Measurements from ENCODE around the gene ALDH4A1. TPM values are rescaled to one million over a fixed set of nuclear protein-coding genes. Genes with fewer than 3 reads are reported as not detected.

The ALDH4A1 gene
- total RNA-seq, 1 experiment from 2014 or later: 26.1 TPM

GRCh38 chr1:18876210-18876609 is 26.1 kb downstream of the ALDH4A1 start:
- Histone ChIP-seq H2BK5ac (ENCODE audit: insufficient read length, low read length) (no peak overlapping the region), H4K8ac (replicated peaks; ENCODE audit: insufficient read length, low read depth, low read length) (no peak overlapping the region), H2AFZ (ENCODE audit: low read length) (no peak overlapping the region), H3K4ac (ENCODE audit: low read depth, low read length) (no peak overlapping the region), H3K23ac (ENCODE audit: insufficient read length, low read depth, low read length) (no peak overlapping the region), H4K91ac (ENCODE audit: insufficient read length, low read depth, low read length) (no peak overlapping the region), H2BK20ac (ENCODE audit: low read depth, low read length, poor library complexity, severe bottlenecking) (no peak overlapping the region), H3K27ac (ENCODE audit: insufficient read length, low read depth, low read length) (no peak overlapping the region), H2BK15ac (ENCODE audit: low read depth, low read length) (no peak overlapping the region), H3K4me1 (ENCODE audit: insufficient read depth, low read length) (no peaks in the 10 kb centered on the region), H2BK12ac (ENCODE audit: insufficient read length, low read depth, low read length) (no peak overlapping the region), H4K5ac (ENCODE audit: insufficient read length, low read depth, low read length) (no peak overlapping the region), H3T11ph (ENCODE audit: low read length) (no peak overlapping the region), H3K4me2 (ENCODE audit: insufficient read depth, insufficient read length, low read length) (no peak overlapping the region), H3K56ac (ENCODE audit: insufficient read length, low read depth, low read length) (no peak overlapping the region), H3K23me2 (ENCODE audit: insufficient read length, low read depth, low read length, poor library complexity, severe bottlenecking) (no peaks in the 10 kb centered on the region), H3K9me3 (ENCODE audit: control insufficient read depth, low read depth, low read length) (no peaks in the 10 kb centered on the region), H3K79me1 (ENCODE audit: insufficient read depth, low read depth, low read length, poor library complexity, severe bottlenecking) (no peaks in the 10 kb centered on the region), H4K20me1 (ENCODE audit: control insufficient read depth, insufficient read depth, insufficient read length) (no peaks in the 10 kb centered on the region), H3K14ac (ENCODE audit: insufficient read depth, low read length) (no peak overlapping the region), H3K27me3 (ENCODE audit: insufficient read depth, low read length) (no peaks in the 10 kb centered on the region), H2BK120ac (ENCODE audit: low read depth, low read length, poor library complexity, severe bottlenecking) (no peak overlapping the region), H3K9ac (ENCODE audit: extremely low read depth, insufficient read length, low read length) (no peak overlapping the region), H3K79me2 (ENCODE audit: insufficient read depth, low read length) (no peaks in the 10 kb centered on the region), H2AK5ac (ENCODE audit: insufficient read length, low read length) (no peak overlapping the region), H3K18ac (ENCODE audit: insufficient read length, low read depth, low read length) (no peak overlapping the region)
- H3K27ac Mint-ChIP-seq: no peak overlapping the region
- H3K27me3 Mint-ChIP-seq (ENCODE audit: low read depth): no peaks in the 10 kb centered on the region
- H3K4me3 Mint-ChIP-seq: no peak overlapping the region
- no peak for TF ChIP-seq CTCF (conservative IDR thresholded peaks at IDR 0.05)
- no CpG with 5 or more reads among the region's 10 CpGs for WGBS (ENCODE audit: extremely low coverage, insufficient read length, low lambda C conversion rate)
- H3K36me3 Mint-ChIP-seq (ENCODE audit: insufficient read depth in 1 of 3, low read depth in 3 of 3): peaks cover 0 to 5% (median 0%) of the 10 kb centered on the region in 3 experiments; a peak in 3 of 7 replicates
- no peaks in the 10 kb centered on the region for H3K9me3 Mint-ChIP-seq
- H3K4me1 Mint-ChIP-seq: peaks cover 0 to 11% of the 10 kb centered on the region in 2 experiments; a peak in 2 of 4 replicates
- DNase-seq: no peak
